Loucy (cell line): Measurements from ENCODE around the gene EDN3.

Source experiments
- H2AFZ ChIP-seq: fragments of 200-600 bp; sonication (generic); 2 replicates; pipeline ENCODE4 v1.6.0; 2016; ENCODE audit warnings: antibody characterized with exemption, mild to moderate bottlenecking, low read length, moderate library complexity
- H3F3A ChIP-seq: fragments of 200-600 bp; 2 replicates; pipeline ENCODE4 v1.6.0; 2016; ENCODE audit warnings: antibody characterized with exemption, low read depth, mild to moderate bottlenecking
- H3K27me3 ChIP-seq: fragments of 200-600 bp; sonication (generic); 2 replicates; pipeline ENCODE4 v1.6.1; 2014; ENCODE audit warnings: low read length, mild to moderate bottlenecking; ENCODE audit not compliant: insufficient read depth, poor library complexity, severe bottlenecking
- H3K36me3 ChIP-seq: fragments of 200-600 bp; sonication (generic); 2 replicates; pipeline ENCODE4 v1.6.1; 2016; ENCODE audit warnings: low read length; ENCODE audit not compliant: insufficient read depth
- H3K4me1 ChIP-seq: fragments of 200-600 bp; sonication (generic); 2 replicates; pipeline ENCODE4 v1.5.1; 2014; ENCODE audit warnings: low read length, mild to moderate bottlenecking; ENCODE audit not compliant: insufficient read depth, poor library complexity, severe bottlenecking
- H3K4me2 ChIP-seq: fragments of 200-600 bp; sonication (generic); 2 replicates; pipeline ENCODE4 v1.6.0; 2014; ENCODE audit warnings: antibody characterized with exemption, low read length, low read depth, mild to moderate bottlenecking; ENCODE audit not compliant: poor library complexity, severe bottlenecking
- H3K4me3 ChIP-seq: fragments of 200-600 bp; sonication (generic); 2 replicates; pipeline ENCODE4 v1.5.1; 2014; ENCODE audit warnings: low read length, mild to moderate bottlenecking, mixed read lengths; ENCODE audit not compliant: poor library complexity, severe bottlenecking
- H3K79me2 ChIP-seq: fragments of 200-600 bp; sonication (generic); 2 replicates; pipeline ENCODE4 v1.6.1; 2014; ENCODE audit warnings: low read length; ENCODE audit not compliant: insufficient read depth
- H3K9ac ChIP-seq: fragments of 200-600 bp; sonication (generic); 2 replicates; pipeline ENCODE4 v1.6.0; 2014; ENCODE audit warnings: mild to moderate bottlenecking, low read depth, low read length, moderate library complexity; ENCODE audit not compliant: poor library complexity, severe bottlenecking
- H3K9me2 ChIP-seq: fragments of 200-600 bp; sonication (generic); replicated peaks from 2 replicates; pipeline ENCODE4 v1.6.1; 2016; ENCODE audit warnings: low read depth, low read length, mixed read lengths
- H3K9me3 ChIP-seq: fragments of 200-600 bp; sonication (generic); 2 replicates; pipeline ENCODE4 v1.6.1; 2014; ENCODE audit warnings: mild to moderate bottlenecking, antibody characterized with exemption, low read length, low read depth; ENCODE audit not compliant: insufficient read depth
- H4K20me1 ChIP-seq: fragments of 200-600 bp; sonication (generic); 2 replicates; pipeline ENCODE4 v1.6.0; 2014; ENCODE audit warnings: antibody characterized with exemption, low read length, mild to moderate bottlenecking; ENCODE audit not compliant: insufficient read depth, poor library complexity, severe bottlenecking
- EZH2phosphoT487 ChIP-seq: fragments of 200-600 bp; IDR thresholded peaks from 2 replicates; pipeline ENCODE4 v1.6.1; 2018; ENCODE audit warnings: antibody characterized with exemption, mild to moderate bottlenecking, moderate library complexity, borderline replicate concordance
- TF ChIP-seq, protein P1 (sequence below): fragments of 200-600 bp; sonication (generic); conservative IDR thresholded peaks from 2 replicates; pipeline ENCODE4 v1.5.1; 2014; ENCODE audit warnings: mild to moderate bottlenecking, antibody characterized with exemption, low read length

Gene EDN3

GRCh38 chr20:59351157-59352040, 51.0 kb downstream of the EDN3 start:
- no peak for TF ChIP-seq EZH2phosphoT487
- TF ChIP-seq, protein P1, sequence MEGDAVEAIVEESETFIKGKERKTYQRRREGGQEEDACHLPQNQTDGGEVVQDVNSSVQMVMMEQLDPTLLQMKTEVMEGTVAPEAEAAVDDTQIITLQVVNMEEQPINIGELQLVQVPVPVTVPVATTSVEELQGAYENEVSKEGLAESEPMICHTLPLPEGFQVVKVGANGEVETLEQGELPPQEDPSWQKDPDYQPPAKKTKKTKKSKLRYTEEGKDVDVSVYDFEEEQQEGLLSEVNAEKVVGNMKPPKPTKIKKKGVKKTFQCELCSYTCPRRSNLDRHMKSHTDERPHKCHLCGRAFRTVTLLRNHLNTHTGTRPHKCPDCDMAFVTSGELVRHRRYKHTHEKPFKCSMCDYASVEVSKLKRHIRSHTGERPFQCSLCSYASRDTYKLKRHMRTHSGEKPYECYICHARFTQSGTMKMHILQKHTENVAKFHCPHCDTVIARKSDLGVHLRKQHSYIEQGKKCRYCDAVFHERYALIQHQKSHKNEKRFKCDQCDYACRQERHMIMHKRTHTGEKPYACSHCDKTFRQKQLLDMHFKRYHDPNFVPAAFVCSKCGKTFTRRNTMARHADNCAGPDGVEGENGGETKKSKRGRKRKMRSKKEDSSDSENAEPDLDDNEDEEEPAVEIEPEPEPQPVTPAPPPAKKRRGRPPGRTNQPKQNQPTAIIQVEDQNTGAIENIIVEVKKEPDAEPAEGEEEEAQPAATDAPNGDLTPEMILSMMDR = no peak
- no peak overlapping the region for H2AFZ ChIP-seq
- H3K9me2 ChIP-seq = no peaks in the 10 kb centered on the region
- H3K4me2 ChIP-seq = no peak overlapping the region
- no peaks in the 10 kb centered on the region for H3F3A ChIP-seq
- no peaks in the 10 kb centered on the region for H3K27me3 ChIP-seq
- no peak overlapping the region for H3K9ac ChIP-seq
- H3K9me3 ChIP-seq = no peaks in the 10 kb centered on the region
- H3K4me1 ChIP-seq = no peaks in the 10 kb centered on the region
- no peaks in the 10 kb centered on the region for H3K36me3 ChIP-seq
- H3K79me2 ChIP-seq = no peaks in the 10 kb centered on the region
- H4K20me1 ChIP-seq = no peaks in the 10 kb centered on the region
- H3K4me3 ChIP-seq = no peak overlapping the region

DNA sequence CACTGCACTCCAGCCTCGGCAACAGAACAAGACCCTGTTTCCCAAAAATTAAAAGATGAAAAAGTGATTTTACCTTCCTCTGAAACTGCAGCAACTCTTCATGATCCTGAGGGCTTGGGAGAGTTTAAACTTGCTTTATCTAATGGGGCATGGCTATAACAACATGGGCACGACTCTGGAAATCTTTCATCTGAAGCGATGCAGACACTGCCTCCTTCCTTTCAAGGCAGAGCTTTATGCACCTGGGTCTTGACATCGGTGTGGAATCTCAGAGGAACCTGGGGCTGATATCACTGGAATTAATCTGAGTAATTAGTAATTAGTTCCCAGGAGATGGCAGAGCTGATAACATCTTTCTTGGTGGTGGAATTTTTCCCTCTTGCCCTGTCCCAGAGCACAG, 52.1 kb downstream of the EDN3 start:
- H4K20me1 ChIP-seq = no peaks in the 10 kb centered on the region
- TF ChIP-seq, protein P1 = no peak
- no peak for TF ChIP-seq EZH2phosphoT487
- no peaks in the 10 kb centered on the region for H3K36me3 ChIP-seq
- H3K4me2 ChIP-seq = peak overlapping the region; percentile 32
- no peaks in the 10 kb centered on the region for H3K9me3 ChIP-seq
- H3F3A ChIP-seq = no peaks in the 10 kb centered on the region
- H3K9me2 ChIP-seq = no peaks in the 10 kb centered on the region
- H3K4me3 ChIP-seq = peak overlapping the region; percentile 29
- H3K79me2 ChIP-seq = no peaks in the 10 kb centered on the region
- H2AFZ ChIP-seq = 0 out of 2 replicates have a peak overlapping the region, but pooled peaks have one; percentile 59
- no peak overlapping the region for H3K9ac ChIP-seq
- no peaks in the 10 kb centered on the region for H3K27me3 ChIP-seq
- H3K4me1 ChIP-seq = no peaks in the 10 kb centered on the region

DNA sequence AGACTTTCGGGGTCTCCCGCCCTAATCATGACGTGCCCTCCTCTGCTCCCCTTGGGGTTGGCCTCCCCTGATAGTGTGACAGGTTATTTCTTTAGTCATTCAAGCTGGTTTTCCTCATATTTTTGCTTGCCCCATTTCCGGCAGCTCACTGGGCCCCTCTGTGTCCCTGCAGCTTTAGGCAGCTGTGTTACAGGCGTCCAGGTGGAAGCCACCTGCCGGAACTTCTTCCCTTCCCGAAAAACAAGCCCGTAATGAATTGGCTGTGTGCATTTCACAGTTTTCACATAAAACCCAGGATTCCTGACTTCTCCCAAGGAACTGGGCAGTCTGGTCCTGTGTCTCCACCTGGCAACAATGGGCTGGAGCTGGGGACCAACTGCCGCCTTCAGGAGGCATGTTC, 52.6 kb downstream of the EDN3 start:
- Histone ChIP-seq H2AFZ (no peak overlapping the region), H3K79me2 (no peaks in the 10 kb centered on the region), H3K9me2 (no peaks in the 10 kb centered on the region), H3F3A (no peaks in the 10 kb centered on the region), H3K4me2 (no peak overlapping the region), H3K9me3 (no peaks in the 10 kb centered on the region), H3K9ac (no peak overlapping the region), H4K20me1 (no peaks in the 10 kb centered on the region), H3K36me3 (no peaks in the 10 kb centered on the region), H3K27me3 (no peaks in the 10 kb centered on the region), H3K4me1 (no peaks in the 10 kb centered on the region), H3K4me3 (no peak overlapping the region)
- no peak for TF ChIP-seq EZH2phosphoT487
